Keratinocyte (primary cell): ENCODE data around the gene LGR6. TPM values are rescaled to one million over a fixed set of nuclear protein-coding genes. Genes with fewer than 3 reads are reported as not detected.

ENCODE experiments used
- DNase-seq: peaks from one replicate; pipeline ENCODE4 v3.0.0-alpha.2; 2011; ENCODE audit warnings: low read depth, missing footprints, low spot score
- FAIRE-seq: peaks from 2 replicates; lab custom pipeline; 2011; peaks lifted over from hg19 to GRCh38; lab: Jason Lieb, UNC
- H2AFZ ChIP-seq: 2 replicates; pipeline ENCODE4 v1.6.0; 2012; ENCODE audit warnings: low read length, control low read depth, inconsistent platforms; ENCODE audit not compliant: control insufficient read depth
- H3K27ac ChIP-seq: 2 replicates; pipeline ENCODE4 v1.5.1; 2011; ENCODE audit warnings: low read length; ENCODE audit not compliant: control insufficient read depth, insufficient read depth
- H3K27me3 ChIP-seq: 3 replicates; pipeline ENCODE4 v1.6.0; 2011; ENCODE audit warnings: low read length; ENCODE audit not compliant: control insufficient read depth, insufficient read depth; ENCODE audit errors: extremely low read depth
- H3K36me3 ChIP-seq, 2 experiments: 2 replicates in 1 of 2; 3 replicates in 1 of 2; pipeline ENCODE4 v1.5.1; 2011; ENCODE audit warnings: low read length in 2 of 2, mild to moderate bottlenecking in 1 of 2; ENCODE audit not compliant: control insufficient read depth in 2 of 2, insufficient read depth in 2 of 2; ENCODE audit errors: extremely low read depth in 1 of 2
- H3K4me1 ChIP-seq: 3 replicates; pipeline ENCODE4 v1.5.1; 2011; ENCODE audit warnings: low read length; ENCODE audit not compliant: control insufficient read depth, insufficient read depth; ENCODE audit errors: extremely low read depth
- H3K4me2 ChIP-seq: 3 replicates; pipeline ENCODE4 v1.6.0; 2011; ENCODE audit warnings: low read depth, low read length; ENCODE audit not compliant: control insufficient read depth, insufficient read depth; ENCODE audit errors: extremely low read depth
- H3K4me3 ChIP-seq, 3 experiments: fragments of 200-600 bp in 1 of 3; sonication (generic) in 1 of 3; 2 replicates in 2 of 3; 3 replicates in 1 of 3; pipeline ENCODE4 v1.5.1; 2011 to 2016; ENCODE audit warnings: low read length in 3 of 3, mild to moderate bottlenecking in 3 of 3, control low read depth in 2 of 3, inconsistent platforms in 1 of 3, low read depth in 1 of 3, mixed read lengths in 1 of 3, mixed run types in 1 of 3, moderate library complexity in 1 of 3; ENCODE audit not compliant: control insufficient read depth in 2 of 3, insufficient read depth in 2 of 3; ENCODE audit errors: extremely low read depth in 1 of 3
- H3K79me2 ChIP-seq: 2 replicates; pipeline ENCODE4 v1.6.0; 2012; ENCODE audit warnings: low read length; ENCODE audit not compliant: control insufficient read depth, insufficient read depth
- H3K9ac ChIP-seq: 3 replicates; pipeline ENCODE4 v1.6.0; 2011; ENCODE audit warnings: low read length; ENCODE audit not compliant: control insufficient read depth, insufficient read depth; ENCODE audit errors: extremely low read depth
- H3K9me1 ChIP-seq: 3 replicates; pipeline ENCODE4 v1.6.0; 2011; ENCODE audit warnings: low read length; ENCODE audit not compliant: control insufficient read depth, insufficient read depth; ENCODE audit errors: extremely low read depth
- H3K9me3 ChIP-seq: 2 replicates; pipeline ENCODE4 v1.5.1; 2012; ENCODE audit warnings: low read depth, low read length; ENCODE audit not compliant: control insufficient read depth
- H4K20me1 ChIP-seq: 3 replicates; pipeline ENCODE4 v1.6.0; 2011; ENCODE audit warnings: low read length; ENCODE audit not compliant: control insufficient read depth, insufficient read depth; ENCODE audit errors: extremely low read depth
- CTCF ChIP-seq, 3 experiments: IDR thresholded peaks in 1 of 3; conservative IDR thresholded peaks in 1 of 3; optimal IDR thresholded peaks in 1 of 3; 2 replicates in 2 of 3; 3 replicates in 1 of 3; pipeline versions ENCODE3 to v1.5.1; 2011; ENCODE audit warnings: low read length in 3 of 3, mild to moderate bottlenecking in 3 of 3, moderate library complexity in 2 of 3, control low read depth in 1 of 3, inconsistent platforms in 1 of 3; ENCODE audit not compliant: insufficient read depth in 2 of 3; ENCODE audit errors: extremely low read depth in 1 of 3
- EZH2 ChIP-seq: IDR thresholded peaks from one replicate; pipeline ENCODE4 v1.6.1; 2012; ENCODE audit warnings: inconsistent platforms, mild to moderate bottlenecking, low read length, moderate library complexity
- dilution Hi-C: fragments of 300-500 bp; cut with MboI; formaldehyde crosslinking; loops from one replicate; pipeline ENCODE4 v1.7.0; 2020; ENCODE audit warnings: low sequenced_read_pairs; ENCODE audit not compliant: extremely low pct_ligation_motif_present
- polyA plus RNA-seq, 5 experiments: library from polyadenylated mRNA; depleted of rRNA in 3 of 5; stranded (reverse) in 3 of 5; stranded (forward) in 1 of 5; unstranded in 1 of 5; fragments of >200 nt; gene quantifications; 1 replicate in 1 of 5; 2 replicates in 3 of 5; 3 replicates in 1 of 5; pipeline versions ENCODE4 v1.2.1 to v1.2.3, GENCODE V29; 2011 to 2012; ENCODE audit warnings: missing spikeins in 2 of 5, low read depth in 1 of 5, low replicate concordance in 1 of 5

LGR6 gene
- polyA plus RNA-seq, 1 donor (not counting 4 experiments of a cell fraction or from before 2014, with no cell fraction given): 0.42 TPM

DNA sequence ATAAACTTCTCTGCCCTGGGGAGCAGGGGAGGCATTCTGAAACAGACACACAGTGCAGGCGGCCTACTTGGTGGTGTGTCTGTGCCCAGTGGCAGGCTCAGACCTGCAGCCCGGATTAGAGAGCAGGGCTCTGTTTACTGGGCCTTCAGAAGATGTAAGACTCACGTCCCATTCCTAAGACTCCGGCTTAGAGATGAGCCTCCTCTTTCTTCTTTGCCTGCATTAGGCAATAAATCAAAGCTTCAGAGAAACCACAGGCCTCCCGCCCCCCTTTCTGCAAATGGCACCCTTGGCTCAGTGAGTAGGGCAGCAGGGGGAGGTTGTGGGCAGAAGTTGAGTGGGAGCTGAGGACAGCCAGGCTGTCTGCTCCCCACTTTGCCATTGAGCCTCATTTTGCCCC is 35.8 kb downstream of the LGR6 start:
- H3K36me3 ChIP-seq: no peaks in the 10 kb centered on the region
- H3K9me3 ChIP-seq: no peaks in the 10 kb centered on the region
- dilution Hi-C loops: no loop called here
- no peaks in the 10 kb centered on the region for H3K79me2 ChIP-seq
- peak overlapping the region; percentile 80 for H2AFZ ChIP-seq
- H4K20me1 ChIP-seq: no peaks in the 10 kb centered on the region
- peak overlapping the region; percentile 71 for H3K27ac ChIP-seq
- peak overlapping the region; percentile 48 for H3K9ac ChIP-seq
- peaks cover 28% of the 10 kb centered on the region for H3K4me1 ChIP-seq
- FAIRE-seq: peak; percentile 86
- peaks cover 2% of the 10 kb centered on the region for H3K9me1 ChIP-seq
- no peak for TF ChIP-seq EZH2
- no peak for TF ChIP-seq CTCF (optimal IDR thresholded peaks at IDR 0.05 in 1 of 3, IDR thresholded peaks at IDR 0.05 in 1 of 3, conservative IDR thresholded peaks at IDR 0.05 in 1 of 3; ENCODE audit: extremely low read depth in 1 of 3, insufficient read depth in 2 of 3, low read length in 3 of 3)
- H3K4me2 ChIP-seq: peak overlapping the region; percentile 76
- no peaks in the 10 kb centered on the region for H3K27me3 ChIP-seq
- no peak overlapping the region for H3K4me3 ChIP-seq
- no peak for DNase-seq

DNA sequence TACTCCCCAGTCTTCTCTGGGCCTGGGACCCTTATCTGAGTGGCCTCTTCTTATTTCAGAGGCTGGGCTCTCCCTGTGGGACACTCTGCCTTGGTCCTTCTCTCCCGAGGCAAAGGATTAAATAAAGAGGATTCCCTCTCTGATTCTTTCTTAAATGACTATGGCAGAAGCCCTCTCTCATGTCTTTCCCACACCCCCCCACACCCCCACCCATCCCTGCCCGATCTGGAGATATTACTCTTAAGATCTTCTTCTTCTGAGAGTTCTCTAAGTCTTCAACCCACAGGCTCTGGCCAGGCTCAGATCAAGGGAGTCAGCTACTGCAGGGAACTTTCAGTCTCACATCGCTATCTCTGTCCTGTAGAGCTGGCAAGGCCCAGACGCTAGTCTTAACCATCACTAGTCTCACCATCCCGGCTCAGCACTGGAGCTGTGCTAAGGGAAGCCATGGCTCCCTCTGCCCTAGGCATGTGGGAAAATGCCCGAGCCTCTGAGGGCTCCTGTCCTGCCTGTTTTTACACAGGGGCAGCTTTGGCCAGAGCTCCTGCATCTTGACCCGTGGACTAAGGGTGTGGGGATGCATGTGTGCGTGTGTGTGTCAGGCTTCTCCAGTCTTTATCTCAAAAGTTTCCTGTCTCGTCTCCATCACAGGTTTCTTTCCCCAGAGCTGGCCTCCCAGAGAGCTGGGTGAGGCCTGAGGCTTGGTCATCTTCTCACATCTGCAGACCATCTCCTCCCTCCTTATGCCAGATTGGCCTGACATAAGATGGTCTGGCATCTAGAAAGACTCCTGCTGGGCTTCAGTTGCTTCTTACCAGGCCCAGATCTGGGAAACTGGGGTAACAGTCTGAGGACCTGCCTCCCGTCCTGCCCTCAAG is 36.7 kb downstream of the LGR6 start:
- no peak overlapping the region for H3K27ac ChIP-seq
- H3K4me2 ChIP-seq: no peak overlapping the region
- no peak overlapping the region for H2AFZ ChIP-seq
- H3K9me1 ChIP-seq: peaks cover 2% of the 10 kb centered on the region
- FAIRE-seq: no peak
- no peaks in the 10 kb centered on the region for H3K27me3 ChIP-seq
- dilution Hi-C loops: no loop called here
- no peak for DNase-seq
- no peaks in the 10 kb centered on the region for H3K79me2 ChIP-seq
- TF ChIP-seq CTCF (optimal IDR thresholded peaks at IDR 0.05 in 1 of 3, IDR thresholded peaks at IDR 0.05 in 1 of 3, conservative IDR thresholded peaks at IDR 0.05 in 1 of 3; ENCODE audit: extremely low read depth in 1 of 3, insufficient read depth in 2 of 3, low read length in 3 of 3) (no peak), EZH2 (no peak)
- H3K4me1 ChIP-seq: peaks cover 37% of the 10 kb centered on the region
- H3K36me3 ChIP-seq: no peaks in the 10 kb centered on the region
- no peak overlapping the region for H3K4me3 ChIP-seq
- no peaks in the 10 kb centered on the region for H3K9me3 ChIP-seq
- no peaks in the 10 kb centered on the region for H4K20me1 ChIP-seq
- H3K9ac ChIP-seq: no peak overlapping the region
